ENCODE data around the gene ZAR1L.

The ZAR1L gene

GRCh38 chr13:32281096-32281495 is 34.1 kb downstream of the ZAR1L start:
- no peak for TF ChIP-seq CTCF (IDR thresholded peaks at IDR 0.05; ENCODE audit: poor library complexity, severe bottlenecking)
- no peak overlapping the region for H3K27ac ChIP-seq (ENCODE audit: poor library complexity, severe bottlenecking)
- H3K9me3 ChIP-seq (ENCODE audit: severe bottlenecking) = no peaks in the 10 kb centered on the region
- ATAC-seq (ENCODE audit: low read depth) (no peak), DNase-seq (ENCODE audit: low spot score) (no peak)
- no peaks in the 10 kb centered on the region for H3K36me3 ChIP-seq (ENCODE audit: low read depth)
- no peaks in the 10 kb centered on the region for H3K27me3 ChIP-seq (ENCODE audit: insufficient read depth, poor library complexity, severe bottlenecking)
- no peaks in the 10 kb centered on the region for H3K4me1 ChIP-seq (ENCODE audit: insufficient read depth, poor library complexity, severe bottlenecking)
- H3K4me3 ChIP-seq (ENCODE audit: severe bottlenecking) = no peak overlapping the region

- Histone ChIP-seq H3K9me3 (ENCODE audit: severe bottlenecking) (no peaks in the 10 kb centered on the region), H3K4me3 (ENCODE audit: severe bottlenecking) (no peak overlapping the region), H3K36me3 (ENCODE audit: low read depth) (no peaks in the 10 kb centered on the region), H3K27me3 (ENCODE audit: insufficient read depth, poor library complexity, severe bottlenecking) (no peaks in the 10 kb centered on the region), H3K27ac (ENCODE audit: poor library complexity, severe bottlenecking) (no peak overlapping the region), H3K4me1 (ENCODE audit: insufficient read depth, poor library complexity, severe bottlenecking) (no peaks in the 10 kb centered on the region)
- TF ChIP-seq CTCF (IDR thresholded peaks at IDR 0.05; ENCODE audit: poor library complexity, severe bottlenecking) = no peak
- ATAC-seq (ENCODE audit: low read depth) (no peak), DNase-seq (ENCODE audit: low spot score) (no peak)
Measured at GRCh38 chr13:32278426-32278825, 36.7 kb downstream of the ZAR1L start.

GRCh38 chr13:32277839-32278238 is 37.3 kb downstream of the ZAR1L start:
- no peaks in the 10 kb centered on the region for H3K9me3 ChIP-seq (ENCODE audit: severe bottlenecking)
- H3K4me3 ChIP-seq (ENCODE audit: severe bottlenecking) = no peak overlapping the region
- ATAC-seq (ENCODE audit: low read depth) (no peak), DNase-seq (ENCODE audit: low spot score) (no peak)
- no peaks in the 10 kb centered on the region for H3K27me3 ChIP-seq (ENCODE audit: insufficient read depth, poor library complexity, severe bottlenecking)
- no peak overlapping the region for H3K27ac ChIP-seq (ENCODE audit: poor library complexity, severe bottlenecking)
- H3K4me1 ChIP-seq (ENCODE audit: insufficient read depth, poor library complexity, severe bottlenecking) = no peaks in the 10 kb centered on the region
- H3K36me3 ChIP-seq (ENCODE audit: low read depth) = no peaks in the 10 kb centered on the region
- TF ChIP-seq CTCF (IDR thresholded peaks at IDR 0.05; ENCODE audit: poor library complexity, severe bottlenecking) = no peak

- DNase-seq (ENCODE audit: low spot score) (no peak), ATAC-seq (ENCODE audit: low read depth) (no peak)
- TF ChIP-seq CTCF (IDR thresholded peaks at IDR 0.05; ENCODE audit: poor library complexity, severe bottlenecking) = no peak
Measured at GRCh38 chr13:32272021-32272683, 43.0 kb downstream of the ZAR1L start.

GRCh38 chr13:32267836-32268439 is 47.2 kb downstream of the ZAR1L start:
- Histone ChIP-seq H3K9me3 (ENCODE audit: severe bottlenecking) (no peaks in the 10 kb centered on the region), H3K4me1 (ENCODE audit: insufficient read depth, poor library complexity, severe bottlenecking) (no peaks in the 10 kb centered on the region), H3K27me3 (ENCODE audit: insufficient read depth, poor library complexity, severe bottlenecking) (no peaks in the 10 kb centered on the region), H3K4me3 (ENCODE audit: severe bottlenecking) (no peak overlapping the region), H3K27ac (ENCODE audit: poor library complexity, severe bottlenecking) (no peak overlapping the region), H3K36me3 (ENCODE audit: low read depth) (no peaks in the 10 kb centered on the region)
- TF ChIP-seq CTCF (IDR thresholded peaks at IDR 0.05; ENCODE audit: poor library complexity, severe bottlenecking) = peak; percentile 50
- ATAC-seq (ENCODE audit: low read depth) (peak; percentile 82), DNase-seq (ENCODE audit: low spot score) (no peak)

More at GRCh38 chr13:32272021-32272683, 43.0 kb downstream of the ZAR1L start:
- Histone ChIP-seq H3K27ac (ENCODE audit: poor library complexity, severe bottlenecking) (no peak overlapping the region), H3K36me3 (ENCODE audit: low read depth) (no peaks in the 10 kb centered on the region), H3K9me3 (ENCODE audit: severe bottlenecking) (no peaks in the 10 kb centered on the region), H3K4me1 (ENCODE audit: insufficient read depth, poor library complexity, severe bottlenecking) (no peaks in the 10 kb centered on the region), H3K27me3 (ENCODE audit: insufficient read depth, poor library complexity, severe bottlenecking) (no peaks in the 10 kb centered on the region), H3K4me3 (ENCODE audit: severe bottlenecking) (no peak overlapping the region)

Data from RWPE2 (cell line).